Activated CD8-positive, alpha-beta memory T cell treated with anti-CD3 and anti-CD28 coated beads for 36 hours (primary cell): ENCODE measurements around the gene GAS7. TPM values are rescaled to one million over a fixed set of nuclear protein-coding genes. Genes with fewer than 3 reads are reported as not detected.
"Not testable (repeated sequence)": the region's sequence is repeated elsewhere in the genome, so short reads cannot be mapped to it uniquely, and the experiment has no call there.

ENCODE experiments used
- CTCF ChIA-PET: fragments of 350-600 bp; sonication (Branson Sonifier 250); formaldehyde crosslinking; loops from one replicate; lab custom pipeline; 2021; ENCODE audit warnings: antibody characterized with exemption; lab: Charles Lee
- POLR2A ChIA-PET: fragments of 350-600 bp; sonication (Branson Sonifier 250); formaldehyde crosslinking; loops from one replicate; lab custom pipeline; 2021; ENCODE audit warnings: antibody characterized with exemption; lab: Charles Lee
- total RNA-seq, 2 experiments: library from RNA; stranded (reverse); gene quantifications; one replicate each; pipeline ENCODE4 v1.2.3, GENCODE V29; 2021

Gene GAS7
- total RNA-seq, 2 experiments from 2014 or later: 1.3 to 1.5 TPM

DNA sequence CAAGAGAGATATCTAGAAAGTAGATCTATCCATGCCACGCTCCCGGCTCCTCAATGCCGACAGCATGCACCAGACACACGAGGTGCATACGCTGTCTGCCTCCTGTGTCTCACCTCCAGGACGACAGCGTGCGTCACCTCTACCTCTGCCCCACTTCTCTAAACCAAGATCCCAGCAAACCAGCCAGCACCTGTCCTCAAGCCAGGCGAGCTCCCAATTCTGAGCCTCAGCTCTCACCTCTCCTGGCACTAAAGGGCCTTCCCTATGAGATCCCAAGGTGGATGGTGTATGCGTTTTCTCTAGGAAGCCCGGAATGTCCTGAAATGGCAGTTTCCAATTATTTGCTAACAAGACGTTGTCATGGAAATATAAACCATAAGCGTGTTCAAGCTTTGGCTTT is 257.1 kb downstream of the GAS7 start:
- POLR2A ChIA-PET: no interaction called here
- CTCF ChIA-PET: no interaction called here

DNA sequence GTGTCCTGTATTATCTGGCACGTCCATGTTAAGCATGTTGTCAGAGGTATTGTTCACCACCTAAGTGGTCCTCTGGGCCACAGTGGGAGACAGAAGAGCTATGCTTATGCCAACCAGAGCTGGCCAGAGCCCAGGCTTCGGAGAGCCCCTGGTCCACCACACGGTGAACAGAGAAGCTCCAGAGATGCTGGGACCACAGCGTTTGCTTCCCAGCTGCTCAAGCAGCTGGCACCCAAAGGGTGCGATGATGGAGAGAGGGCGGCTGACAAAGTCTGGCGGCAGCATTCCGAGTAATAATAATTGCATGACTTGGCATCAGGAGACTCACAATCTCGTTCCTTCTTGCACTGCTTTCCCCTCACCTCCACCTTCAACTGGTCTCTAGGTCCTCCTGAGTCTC is 257.6 kb downstream of the GAS7 start:
- CTCF ChIA-PET: no interaction called here
- POLR2A ChIA-PET: no interaction called here

GRCh38 chr17:9938764-9939163 is 259.6 kb downstream of the GAS7 start:
- CTCF ChIA-PET: no interaction called here
- POLR2A ChIA-PET: no interaction called here

DNA sequence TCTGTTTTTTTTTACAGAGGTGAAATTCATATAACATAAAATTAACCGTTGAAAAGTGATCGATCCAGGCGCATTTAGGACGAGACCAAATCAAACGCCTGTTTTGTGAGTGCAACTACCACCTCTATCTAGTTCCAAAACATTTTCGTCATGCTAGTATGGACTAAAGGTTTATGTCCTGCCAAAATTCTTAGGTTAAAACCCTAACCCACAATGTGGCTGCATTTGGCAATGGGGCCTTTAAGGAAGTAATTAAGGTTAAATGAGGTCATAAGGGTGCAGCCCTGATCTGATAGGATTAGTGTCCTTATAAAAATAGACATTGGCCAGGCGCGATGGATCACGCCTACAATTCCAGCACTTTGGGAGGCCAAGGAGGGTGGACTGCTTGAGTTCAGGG is 260.5 kb downstream of the GAS7 start:
- ChIA-PET CTCF (no interaction called here), POLR2A (no interaction called here)

DNA sequence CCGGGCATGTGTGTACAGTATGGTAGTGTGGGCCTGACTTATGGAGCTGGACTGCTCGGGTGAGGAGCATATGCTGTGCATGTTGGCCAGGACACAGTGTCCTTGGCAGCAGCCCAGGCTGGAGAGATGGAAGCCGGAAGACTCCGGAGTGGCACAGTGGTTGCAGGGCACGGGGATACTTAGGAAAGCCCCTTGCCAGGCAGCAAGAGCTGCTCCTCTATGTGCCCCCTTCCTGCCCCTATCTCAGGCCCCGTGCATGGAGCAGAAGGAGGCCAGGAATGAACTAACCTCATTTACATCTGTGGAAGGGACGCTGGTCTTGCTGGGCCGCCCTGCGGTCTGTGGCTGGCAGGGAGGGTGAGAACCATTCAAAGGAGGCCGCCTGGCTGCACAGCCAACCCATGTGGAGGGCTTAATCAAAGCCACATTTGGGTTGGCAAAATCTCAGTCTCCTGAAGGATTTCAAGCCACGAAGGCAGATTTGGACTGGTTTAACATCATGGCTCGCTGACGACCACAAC is 261.1 kb downstream of the GAS7 start:
- ChIA-PET CTCF (no interaction called here), POLR2A (no interaction called here)

- ChIA-PET CTCF (interaction anchor here (2.4 kb wide), 1 partner anchor 11 kb away, joined by 11 read pairs; no protein-coding TSS in a partner anchor), POLR2A (no interaction called here)
Measured at GRCh38 chr17:9936095-9936494, 262.3 kb downstream of the GAS7 start.

- POLR2A ChIA-PET: no interaction called here
- CTCF ChIA-PET: interaction anchor here (2.4 kb wide), 1 partner anchor 10 kb away, joined by 11 read pairs; no protein-coding TSS in a partner anchor
Measured at GRCh38 chr17:9935408-9935807, 263.0 kb downstream of the GAS7 start.

DNA sequence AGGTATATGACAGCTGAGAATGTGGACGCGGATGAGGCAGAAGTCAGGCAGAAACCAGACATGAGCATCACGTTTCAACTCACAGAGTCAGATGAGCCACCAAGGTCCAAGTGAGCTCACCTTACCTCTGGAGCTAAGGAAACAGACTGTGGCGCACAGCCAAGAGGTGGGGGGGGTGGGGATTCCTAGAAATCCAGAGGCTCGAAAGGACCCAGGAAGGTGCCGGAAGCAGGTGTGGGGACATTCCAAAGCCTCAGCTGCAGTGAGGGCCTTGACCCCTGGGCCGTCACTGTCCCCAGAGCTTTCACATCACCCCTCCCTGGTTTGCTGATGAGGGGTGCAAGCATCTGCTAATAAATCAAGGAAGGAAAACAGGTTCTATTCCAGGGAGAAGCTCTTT is 264.1 kb downstream of the GAS7 start:
- CTCF ChIA-PET: interaction anchor here (2.4 kb wide), 1 partner anchor 9 kb away, joined by 11 read pairs; no protein-coding TSS in a partner anchor
- POLR2A ChIA-PET: no interaction called here

GRCh38 chr17:9932491-9932890 is 265.9 kb downstream of the GAS7 start:
- ChIA-PET POLR2A (no interaction called here), CTCF (no interaction called here)

DNA sequence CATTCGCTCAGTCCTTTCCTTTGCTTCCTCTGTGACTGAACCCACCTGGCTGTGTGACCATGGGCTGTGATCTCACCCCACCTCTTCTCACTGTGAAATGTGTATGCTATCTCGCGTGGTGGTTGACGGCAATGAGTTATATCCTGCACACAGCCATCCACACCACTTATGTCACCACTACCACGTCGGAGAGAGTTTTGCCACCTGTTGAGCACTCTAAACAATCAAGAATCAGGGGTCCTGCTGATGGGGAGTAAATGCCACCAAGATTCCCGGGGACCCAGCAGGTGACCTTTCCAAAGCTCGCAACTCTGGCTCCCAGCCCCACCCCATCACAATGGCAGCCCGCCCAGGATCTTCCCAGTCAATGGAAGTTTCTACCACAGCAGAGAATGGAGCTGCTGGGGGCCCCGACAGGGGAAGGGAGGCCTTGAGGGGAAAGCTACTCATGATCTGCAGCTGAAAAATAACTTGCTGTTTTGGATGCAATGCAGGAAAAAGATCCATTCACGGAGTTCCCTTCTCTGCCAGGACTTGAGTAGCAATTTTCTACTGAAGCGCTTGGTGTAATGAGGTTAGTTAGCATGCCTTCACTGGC is 267.2 kb downstream of the GAS7 start:
- ChIA-PET POLR2A (no interaction called here), CTCF (no interaction called here)

DNA sequence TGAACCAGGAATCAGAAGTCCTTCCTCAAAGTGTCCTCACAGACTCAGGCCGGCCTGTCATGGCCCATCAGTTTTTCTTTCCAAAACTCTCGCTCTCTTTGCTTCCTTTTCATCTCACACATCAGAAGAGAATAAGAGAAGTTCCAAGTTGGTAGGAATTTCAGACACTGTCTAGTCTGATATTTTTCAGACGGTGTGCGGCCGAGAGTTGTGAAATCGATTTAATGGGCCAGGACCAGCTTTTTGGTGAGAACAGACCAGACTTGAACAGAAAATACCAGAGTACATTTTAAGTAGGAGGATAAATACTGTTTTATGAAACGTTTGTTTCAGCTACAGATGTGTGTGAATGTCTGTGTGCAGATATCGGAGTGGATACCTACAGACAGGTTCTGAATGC is 268.5 kb downstream of the GAS7 start:
- CTCF ChIA-PET: no interaction called here

DNA sequence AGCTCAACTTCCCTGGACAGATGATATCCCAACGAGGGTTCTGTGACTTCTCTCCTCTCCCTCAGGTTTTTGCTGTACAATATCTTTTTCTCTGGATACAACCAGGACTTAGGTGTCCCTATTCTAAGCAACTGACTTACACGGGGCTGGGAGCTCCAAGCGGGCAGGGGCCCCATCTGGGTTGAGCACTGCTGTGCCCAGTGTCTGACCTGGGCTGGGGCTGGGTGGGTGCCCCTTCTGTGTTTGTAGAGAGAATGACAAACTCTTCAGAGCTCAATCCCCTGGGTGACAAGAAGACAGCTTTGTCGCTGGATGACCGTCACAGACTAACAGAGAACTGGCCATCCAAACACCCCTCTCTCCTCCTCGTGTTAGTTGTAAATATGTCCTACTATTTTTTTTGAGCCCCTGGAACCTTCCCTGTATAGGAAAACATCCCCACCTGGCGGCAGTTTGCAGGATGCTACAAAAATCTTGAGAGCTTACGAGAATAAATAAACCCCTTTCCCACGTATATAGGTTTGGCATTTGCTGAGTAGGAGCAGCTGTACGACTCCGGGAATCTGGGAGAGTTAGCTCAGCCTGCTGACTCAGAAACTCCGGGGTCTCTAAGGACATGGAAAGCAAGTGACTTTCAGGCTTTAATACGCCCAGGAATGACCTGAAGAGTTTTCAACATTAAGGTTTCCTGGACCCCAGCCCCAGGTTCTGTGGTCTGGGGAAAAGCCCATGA is 269.6 kb downstream of the GAS7 start:
- ChIA-PET POLR2A (no interaction called here), CTCF (no interaction called here)

More for the DNA sequence above, 268.5 kb downstream of the GAS7 start:
- POLR2A ChIA-PET: no interaction called here

DNA sequence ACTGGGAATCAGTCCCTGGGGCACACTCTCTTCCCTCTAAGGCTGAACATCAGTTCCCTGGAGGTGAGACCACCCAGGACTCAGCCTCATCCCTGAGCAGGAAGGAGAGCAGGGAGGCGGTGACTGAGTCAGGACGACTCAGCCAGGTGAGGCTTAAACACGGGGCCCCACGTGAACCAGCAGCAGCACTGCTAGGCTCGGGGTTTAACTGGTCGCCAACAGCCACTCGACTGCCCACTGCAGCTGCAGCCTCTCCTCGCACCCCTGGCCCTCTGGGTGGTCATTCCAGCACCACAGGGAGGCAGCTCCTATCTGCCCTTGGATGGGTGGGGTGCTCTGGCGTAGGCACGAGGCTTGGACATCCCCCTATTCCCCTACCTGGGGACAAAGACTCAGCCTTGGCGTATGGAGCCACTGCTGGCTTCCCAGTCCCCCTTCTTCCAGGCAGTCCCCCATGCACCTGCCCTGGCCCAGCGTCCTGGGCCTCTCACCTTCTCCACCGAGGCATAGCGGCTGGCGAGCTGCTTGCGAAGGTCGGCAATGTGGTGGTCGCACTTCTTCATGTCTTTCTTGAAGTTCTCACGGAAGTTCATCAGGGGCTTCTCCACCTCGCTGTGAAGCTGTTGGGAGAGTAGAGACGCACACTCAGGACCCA is 272.1 kb downstream of the GAS7 start:
- ChIA-PET CTCF (interaction anchor here (0.5 to 2.8 kb wide), 2 partner anchors 9 to 39 kb away, joined by 3 to 11 read pairs; no protein-coding TSS in a partner anchor), POLR2A (no interaction called here)

- CTCF ChIA-PET: interaction anchor here (1.1 to 2.8 kb wide), 3 partner anchors 9 to 691 kb away, joined by 3 to 11 read pairs (median 3); no protein-coding TSS in a partner anchor
- POLR2A ChIA-PET: no interaction called here
Measured at GRCh38 chr17:9925457-9925856, 272.9 kb downstream of the GAS7 start.

DNA sequence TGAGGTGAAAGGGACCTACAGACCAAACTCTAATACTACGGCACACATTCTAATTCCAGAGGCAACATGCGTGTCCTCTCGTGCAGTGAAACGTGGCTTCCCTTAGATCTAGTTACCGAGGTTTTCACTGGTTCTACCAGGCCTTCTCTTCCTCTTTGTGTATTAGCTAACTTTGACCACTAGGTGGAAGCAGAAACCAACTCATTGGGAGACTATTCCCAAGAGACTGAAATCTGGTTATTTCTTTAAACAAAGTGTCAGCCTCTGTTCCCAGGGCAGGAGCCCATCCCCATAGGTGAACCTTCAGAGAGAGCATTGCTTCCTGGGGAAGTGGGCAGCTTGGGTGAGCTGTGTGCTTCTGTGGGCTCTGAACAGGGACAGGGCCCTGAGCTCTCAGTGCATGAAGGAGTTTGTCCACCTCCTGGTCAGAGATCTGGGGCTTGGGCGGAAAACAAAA is 273.6 kb downstream of the GAS7 start:
- ChIA-PET POLR2A (no interaction called here), CTCF (interaction anchor here (0.6 to 2.8 kb wide), 7 partner anchors 9 to 693 kb away, joined by 3 to 11 read pairs (median 3); no protein-coding TSS in a partner anchor)

GRCh38 chr17:9922012-9922848 is 276.2 kb downstream of the GAS7 start:
- ChIA-PET CTCF (no interaction called here), POLR2A (no interaction called here)

GRCh38 chr17:9921216-9921615 is 277.2 kb downstream of the GAS7 start:
- POLR2A ChIA-PET: not testable (repeated sequence)
- CTCF ChIA-PET: interaction anchor here (0.7 kb wide), 1 partner anchor 231 kb away, joined by 4 read pairs; no protein-coding TSS in a partner anchor

GRCh38 chr17:9918804-9919352 is 279.5 kb downstream of the GAS7 start:
- POLR2A ChIA-PET: no interaction called here

DNA sequence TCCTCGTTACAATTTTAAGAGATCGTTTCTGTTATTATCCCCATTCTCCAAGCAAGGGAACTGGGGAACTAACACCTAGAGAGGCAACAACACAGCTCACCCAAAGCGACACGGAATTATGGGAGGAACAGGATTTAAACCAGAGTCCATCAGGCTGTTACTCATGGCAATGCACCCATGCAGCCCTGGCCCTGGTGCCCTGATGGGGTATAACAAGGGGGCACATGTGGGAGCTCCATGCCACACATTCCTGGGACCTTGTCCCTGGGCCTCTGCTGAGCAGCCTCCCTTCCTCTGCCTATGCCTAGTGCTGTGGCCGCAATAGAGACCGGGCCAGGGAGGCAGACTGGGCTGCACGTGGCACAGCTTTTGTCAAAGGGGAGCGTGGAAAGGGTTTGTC is 280.1 kb downstream of the GAS7 start:
- ChIA-PET CTCF (no interaction called here), POLR2A (no interaction called here)

More at GRCh38 chr17:9918804-9919352, 279.5 kb downstream of the GAS7 start:
- CTCF ChIA-PET: no interaction called here
